Measurements from ENCODE around the gene ST6GALNAC3.
"Not testable (repeated sequence)": the region's sequence is repeated elsewhere in the genome, so short reads cannot be mapped to it uniquely, and the experiment has no call there.

ST6GALNAC3 gene

GRCh38 chr1:76203127-76203526 lies 128.6 kb downstream of the ST6GALNAC3 start:
- no peak for DNase-seq

GRCh38 chr1:76209238-76209637 lies 134.7 kb downstream of the ST6GALNAC3 start:
- DNase-seq: no peak

- DNase-seq: no peak
These were observed 135.1 kb downstream of the ST6GALNAC3 start for GRCh38 chr1:76209648-76210047.

DNA sequence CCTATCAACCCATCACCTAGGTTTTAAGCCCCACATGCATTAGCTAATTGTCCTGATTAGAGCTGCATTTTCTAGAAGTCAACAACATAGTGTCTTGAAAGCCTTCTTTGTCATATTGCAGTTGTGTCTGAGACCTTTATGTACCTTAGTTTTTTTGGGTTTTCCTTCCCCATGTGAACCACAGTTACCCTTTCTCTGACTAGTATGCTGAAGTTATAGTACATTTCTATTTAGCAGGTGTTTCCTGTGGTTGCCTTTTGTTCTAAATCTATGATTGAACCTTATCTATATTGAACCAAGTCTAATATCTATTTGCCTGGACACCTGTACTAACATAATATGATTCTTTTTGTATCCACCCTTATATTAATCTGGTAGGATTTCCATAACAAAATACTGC lies 135.6 kb downstream of the ST6GALNAC3 start:
- DNase-seq: no peak

DNA sequence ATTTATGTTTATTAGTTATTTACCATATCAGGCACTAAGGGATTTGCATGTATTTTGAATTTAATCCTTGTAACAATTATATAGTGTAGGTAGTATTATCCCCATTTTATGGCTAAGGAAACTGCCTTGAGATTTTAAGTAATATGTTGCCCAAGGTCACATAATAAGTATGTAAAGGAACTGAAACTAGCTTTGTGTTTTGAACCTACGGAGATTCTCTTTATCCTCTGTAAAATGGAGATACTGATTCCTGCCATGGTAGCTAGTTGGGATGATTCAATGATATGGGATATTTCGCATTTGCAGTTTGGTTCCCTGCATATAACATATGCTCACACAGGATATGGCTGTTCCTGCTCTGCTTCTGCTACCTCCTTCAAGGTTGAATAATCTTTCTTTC lies 144.3 kb downstream of the ST6GALNAC3 start:
- no peak for DNase-seq

GRCh38 chr1:76219366-76219818 lies 144.8 kb downstream of the ST6GALNAC3 start:
- DNase-seq: no peak

DNA sequence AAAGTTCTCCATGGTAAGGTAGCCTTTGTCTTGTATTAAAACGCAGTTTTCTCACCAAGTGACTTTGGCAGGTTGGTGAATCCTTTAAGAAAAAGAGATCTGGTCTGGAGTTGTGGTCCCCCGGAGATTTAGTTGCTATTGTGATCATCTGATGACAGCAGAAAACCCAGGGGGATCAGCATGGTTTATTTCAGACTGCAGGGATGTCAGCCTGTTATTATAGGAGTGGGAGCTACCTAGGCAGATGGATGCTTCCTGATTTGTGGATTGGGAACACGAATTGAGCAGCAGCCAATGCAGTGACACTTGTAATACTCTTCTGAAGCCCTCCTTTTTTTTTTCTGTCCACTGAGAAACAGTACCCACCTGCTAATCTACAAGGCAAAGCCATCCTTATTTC lies 150.2 kb downstream of the ST6GALNAC3 start:
- no peak for DNase-seq

DNA sequence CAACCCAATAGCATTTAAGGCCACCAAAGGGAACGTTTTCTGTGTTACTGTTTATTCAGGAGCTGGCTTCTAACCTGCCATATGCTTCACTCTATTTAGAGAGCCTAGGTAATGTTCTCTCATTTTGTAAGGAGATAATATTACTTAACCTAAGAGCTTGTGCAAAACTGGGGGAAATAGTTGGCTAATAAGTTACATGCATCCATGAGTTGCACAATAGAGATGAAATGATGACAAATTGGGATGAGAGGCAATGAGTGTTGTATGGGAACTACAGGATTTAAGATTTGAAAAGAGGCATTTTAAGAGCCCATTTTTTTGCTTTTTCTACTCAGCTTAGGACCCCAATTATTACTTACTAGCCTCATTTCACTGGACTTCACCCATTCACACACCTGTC lies 151.0 kb downstream of the ST6GALNAC3 start:
- DNase-seq: no peak

DNA sequence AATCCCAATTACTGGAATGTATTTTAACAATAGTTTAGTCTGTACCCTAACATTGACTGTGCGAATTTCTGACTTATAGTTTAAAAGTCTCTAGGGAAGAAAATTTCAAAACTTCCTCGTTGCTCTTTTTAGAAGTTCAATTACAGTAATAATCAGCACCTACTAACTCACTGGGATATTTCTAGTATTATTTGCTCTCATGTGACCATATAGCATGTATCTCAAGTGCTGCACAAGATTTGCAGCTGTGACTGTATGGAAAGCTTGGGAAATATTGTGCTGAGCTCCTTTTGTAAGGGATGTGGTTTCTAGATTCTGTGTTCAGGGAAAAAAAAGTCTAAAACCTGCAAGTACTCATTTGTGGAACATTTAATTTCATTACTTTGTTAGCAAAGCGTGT lies 153.1 kb downstream of the ST6GALNAC3 start:
- DNase-seq: no peak

GRCh38 chr1:76229279-76230005 lies 154.9 kb downstream of the ST6GALNAC3 start:
- DNase-seq: no peak

- DNase-seq: no peak
These were observed 156.3 kb downstream of the ST6GALNAC3 start for GRCh38 chr1:76230842-76231281.

DNA sequence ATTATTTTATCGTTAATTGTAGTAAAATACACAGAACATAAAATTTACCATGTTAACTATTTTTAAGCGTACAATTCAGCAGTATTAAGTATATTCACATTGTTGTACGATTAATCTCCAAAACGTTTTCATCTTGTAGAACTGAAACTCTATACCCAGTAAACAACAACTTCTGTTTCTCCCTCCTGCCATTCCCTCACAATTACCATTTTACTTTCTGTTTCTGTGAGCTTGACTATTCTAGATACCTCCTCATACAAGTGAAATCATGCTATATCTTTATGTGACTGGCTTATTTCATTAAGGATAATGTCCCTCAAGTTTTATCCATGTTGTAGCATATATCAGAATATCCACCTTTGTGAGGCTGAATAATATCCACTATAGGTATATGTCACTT lies 156.8 kb downstream of the ST6GALNAC3 start:
- no peak for DNase-seq

- no peak for DNase-seq
These were observed 158.1 kb downstream of the ST6GALNAC3 start for GRCh38 chr1:76232666-76233065.

- no peak for DNase-seq
These were observed 159.5 kb downstream of the ST6GALNAC3 start for GRCh38 chr1:76234061-76234460.

DNA sequence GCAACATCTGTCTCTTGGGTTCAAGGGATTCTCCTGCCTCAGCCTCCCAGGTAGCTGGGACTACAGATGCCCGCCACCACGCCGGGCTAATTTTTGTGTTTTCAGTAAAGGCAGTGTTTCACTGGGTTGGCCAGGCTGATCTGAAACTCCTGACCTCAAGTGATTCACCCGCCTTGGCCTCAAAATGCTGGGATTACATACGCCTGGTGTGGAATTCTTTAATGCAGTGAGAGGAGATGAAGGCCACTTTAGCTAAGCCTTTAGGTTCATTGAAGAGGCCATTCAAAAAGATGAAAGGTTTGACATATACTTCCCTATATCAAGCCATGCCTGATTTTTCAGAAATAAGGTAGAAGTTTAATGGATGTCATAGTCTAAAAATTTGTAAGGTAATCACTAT lies 162.7 kb downstream of the ST6GALNAC3 start:
- DNase-seq: no peak

- no peak for DNase-seq
These were observed 163.6 kb downstream of the ST6GALNAC3 start for GRCh38 chr1:76238094-76238628.

DNA sequence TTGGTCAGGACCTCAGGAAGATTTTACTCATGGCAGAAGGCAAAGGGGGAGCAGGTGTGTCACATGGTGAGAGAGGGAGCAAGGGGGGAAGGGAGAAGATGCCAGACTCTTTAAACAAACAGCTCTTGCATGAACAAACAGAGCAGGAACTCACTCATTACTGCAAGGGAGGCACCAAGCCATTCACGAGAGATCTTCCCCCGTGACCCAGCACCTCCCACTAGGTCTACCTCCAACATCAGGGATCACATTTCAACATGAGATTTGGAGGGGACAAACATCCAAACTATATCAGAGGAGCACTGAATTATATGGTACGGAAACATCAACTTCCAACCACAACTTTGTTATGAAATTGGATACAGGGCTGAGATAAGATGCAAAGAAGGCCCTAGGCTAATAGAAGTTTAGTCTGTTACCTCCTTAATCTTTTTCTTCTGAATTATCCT lies 164.9 kb downstream of the ST6GALNAC3 start:
- DNase-seq: no peak

GRCh38 chr1:76240316-76240715 lies 165.8 kb downstream of the ST6GALNAC3 start:
- DNase-seq: no peak

DNA sequence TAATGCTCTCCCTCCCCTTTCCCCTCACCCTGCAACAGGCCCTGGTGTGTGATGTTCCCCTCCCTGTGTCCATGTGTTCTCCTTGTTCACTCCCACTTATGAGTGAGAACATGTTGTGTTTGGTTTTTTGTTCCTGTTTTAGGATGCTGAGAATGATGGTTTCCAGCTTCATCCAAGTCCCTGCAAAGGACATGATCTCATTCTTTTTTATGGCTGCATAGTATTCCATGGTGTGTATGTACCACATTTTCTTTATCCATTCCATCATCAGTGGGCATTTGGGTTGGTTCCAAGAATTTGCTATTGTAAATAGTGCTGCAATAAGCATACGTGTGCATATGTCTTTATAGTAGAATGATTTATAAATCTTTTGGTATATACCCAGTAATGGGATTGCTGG lies 168.0 kb downstream of the ST6GALNAC3 start:
- DNase-seq: not testable (repeated sequence)

DNA sequence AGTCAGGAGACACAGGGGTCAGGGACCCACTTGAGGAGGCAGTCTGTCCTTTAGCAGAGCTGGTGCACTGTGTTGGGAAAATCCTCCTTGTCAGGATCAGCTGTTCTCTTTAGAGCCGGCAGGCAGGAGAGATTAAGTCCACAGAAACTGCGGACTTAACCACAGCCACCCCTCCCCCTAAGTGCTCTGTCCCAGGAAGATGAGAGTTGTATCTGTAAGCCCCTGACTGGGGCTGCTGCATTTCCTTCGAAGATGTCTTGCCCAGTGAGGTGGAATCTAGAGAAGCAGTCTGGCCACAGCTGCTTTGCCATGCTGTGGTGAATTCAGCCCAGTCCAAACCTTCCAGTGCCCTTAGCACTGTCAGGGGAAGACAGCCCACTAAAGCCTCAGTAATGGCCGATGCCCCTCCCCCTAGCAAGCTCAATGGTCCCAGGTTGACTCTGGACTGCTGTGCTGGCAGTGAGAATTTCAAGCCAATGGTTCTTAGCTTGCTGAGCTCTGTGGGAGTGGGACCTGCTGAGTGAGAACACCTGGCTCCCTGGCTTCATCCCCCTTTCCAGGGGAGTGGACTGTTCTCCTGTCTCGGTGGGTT lies 172.8 kb downstream of the ST6GALNAC3 start:
- DNase-seq: no peak

- DNase-seq: no peak
These were observed 175.7 kb downstream of the ST6GALNAC3 start for GRCh38 chr1:76250271-76250670.

GRCh38 chr1:76252431-76252830 lies 177.9 kb downstream of the ST6GALNAC3 start:
- DNase-seq: no peak

GRCh38 chr1:76254104-76255030 lies 179.8 kb downstream of the ST6GALNAC3 start:
- DNase-seq: no peak
